GM12875 (cell line): ENCODE results near the gene DENND2D.
"Not testable (repeated sequence)": the region's sequence is repeated elsewhere in the genome, so short reads cannot be mapped to it uniquely, and the experiment has no call there.

Experiments used
- H3K4me3 ChIP-seq: one replicate; pipeline ENCODE4 v1.5.1; 2011; ENCODE audit warnings: low read depth, low read length, control low read depth
- TF ChIP-seq, protein P1 (sequence below): IDR thresholded peaks from 2 replicates; pipeline ENCODE4 v1.5.1; 2011; ENCODE audit warnings: low read depth, mild to moderate bottlenecking, control low read depth, inconsistent platforms, low read length, moderate library complexity, borderline replicate concordance; ENCODE audit not compliant: insufficient read depth

DENND2D gene

DNA sequence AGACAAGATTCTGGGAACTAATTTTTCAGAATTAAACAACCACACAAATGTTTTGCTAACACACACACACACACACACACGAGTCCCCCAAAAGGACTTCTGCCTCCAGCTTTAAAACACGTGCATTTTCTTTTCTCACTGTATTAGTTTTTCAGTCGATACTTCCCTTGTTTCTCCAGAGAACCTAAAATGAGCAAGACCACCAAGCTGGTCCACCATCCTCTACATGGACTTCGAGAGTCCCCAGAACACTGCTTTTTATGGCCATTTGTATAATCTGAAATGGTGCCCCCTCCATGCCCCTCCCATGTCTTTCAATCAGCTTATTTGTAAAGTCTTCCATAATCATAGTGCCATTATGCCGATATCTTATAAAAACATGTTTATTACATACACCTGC is 16.3 kb upstream of the DENND2D start:
- TF ChIP-seq, protein P1, sequence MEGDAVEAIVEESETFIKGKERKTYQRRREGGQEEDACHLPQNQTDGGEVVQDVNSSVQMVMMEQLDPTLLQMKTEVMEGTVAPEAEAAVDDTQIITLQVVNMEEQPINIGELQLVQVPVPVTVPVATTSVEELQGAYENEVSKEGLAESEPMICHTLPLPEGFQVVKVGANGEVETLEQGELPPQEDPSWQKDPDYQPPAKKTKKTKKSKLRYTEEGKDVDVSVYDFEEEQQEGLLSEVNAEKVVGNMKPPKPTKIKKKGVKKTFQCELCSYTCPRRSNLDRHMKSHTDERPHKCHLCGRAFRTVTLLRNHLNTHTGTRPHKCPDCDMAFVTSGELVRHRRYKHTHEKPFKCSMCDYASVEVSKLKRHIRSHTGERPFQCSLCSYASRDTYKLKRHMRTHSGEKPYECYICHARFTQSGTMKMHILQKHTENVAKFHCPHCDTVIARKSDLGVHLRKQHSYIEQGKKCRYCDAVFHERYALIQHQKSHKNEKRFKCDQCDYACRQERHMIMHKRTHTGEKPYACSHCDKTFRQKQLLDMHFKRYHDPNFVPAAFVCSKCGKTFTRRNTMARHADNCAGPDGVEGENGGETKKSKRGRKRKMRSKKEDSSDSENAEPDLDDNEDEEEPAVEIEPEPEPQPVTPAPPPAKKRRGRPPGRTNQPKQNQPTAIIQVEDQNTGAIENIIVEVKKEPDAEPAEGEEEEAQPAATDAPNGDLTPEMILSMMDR, result no peak
- no peak overlapping the region for H3K4me3 ChIP-seq

DNA sequence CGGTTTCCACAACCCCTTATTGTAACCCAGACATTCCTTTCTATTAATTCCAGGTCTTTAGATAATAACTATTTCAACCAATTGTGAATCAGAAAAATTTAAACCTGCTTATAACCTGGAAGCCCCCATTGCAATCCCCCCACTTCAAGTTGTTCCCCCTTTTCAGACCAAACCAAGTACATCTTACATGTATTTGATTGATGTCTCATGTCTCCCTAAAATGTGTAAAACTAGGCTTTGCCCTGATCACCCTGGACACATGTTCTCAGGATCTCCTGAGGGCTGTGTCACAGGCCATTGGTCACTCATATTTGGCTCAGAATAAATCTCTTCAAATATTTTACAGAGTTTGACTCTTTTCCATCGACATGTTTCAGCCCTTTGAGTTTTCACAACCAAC is 14.8 kb upstream of the DENND2D start:
- not testable (repeated sequence) for H3K4me3 ChIP-seq

DNA sequence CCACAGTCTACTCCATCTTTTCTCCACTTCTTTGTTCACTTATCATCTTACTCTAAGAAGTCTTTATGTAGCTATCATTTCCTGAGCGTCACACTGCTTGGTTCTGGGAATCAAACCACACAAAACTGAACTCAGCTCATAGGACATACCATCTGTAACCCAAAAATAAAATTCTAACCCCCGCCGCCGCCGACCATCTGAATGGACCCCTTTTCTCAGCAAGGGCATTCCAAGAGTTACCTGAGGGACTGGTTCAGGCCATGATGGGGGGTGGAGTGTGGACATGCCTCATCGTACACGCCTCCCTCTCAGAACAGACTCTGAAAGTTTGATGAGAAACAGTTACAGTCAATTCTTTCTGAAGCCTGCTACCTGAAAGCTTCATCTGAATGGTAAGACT is 14.4 kb upstream of the DENND2D start:
- H3K4me3 ChIP-seq, result no peak overlapping the region

DNA sequence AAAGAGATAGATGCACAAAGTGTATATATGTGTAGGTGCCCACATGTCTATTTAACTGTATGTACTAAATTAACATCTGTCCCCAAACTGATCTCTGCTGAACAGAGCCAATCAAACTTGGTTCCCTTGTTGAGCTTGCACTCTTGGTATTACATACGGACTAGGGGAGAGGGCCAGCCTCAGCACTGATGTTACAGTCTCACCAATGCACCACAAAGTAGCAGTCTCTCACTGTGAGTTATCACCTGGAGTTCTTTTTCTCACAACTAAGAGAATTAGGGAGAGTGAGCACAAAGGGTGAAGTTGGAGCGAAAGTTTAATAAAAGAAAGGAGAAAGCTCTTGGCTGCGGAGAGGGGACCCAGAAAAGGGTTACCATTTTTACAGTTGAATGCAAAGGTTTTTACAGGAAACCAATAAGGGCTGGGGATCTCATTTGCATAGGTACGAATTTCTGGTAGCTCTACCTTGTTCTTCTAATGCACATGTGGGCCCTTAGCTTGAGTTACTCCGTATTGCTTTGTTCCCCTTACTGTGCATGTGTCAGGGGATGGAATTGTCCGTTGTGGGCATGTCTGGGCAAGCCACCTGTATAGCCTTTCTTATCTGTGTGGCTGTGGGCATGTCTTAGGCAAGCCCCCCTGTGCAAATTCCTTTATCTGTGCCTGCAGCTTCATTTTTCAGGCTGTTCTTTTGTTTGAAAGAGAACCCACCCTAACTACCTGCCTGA is 13.8 kb upstream of the DENND2D start:
- H3K4me3 ChIP-seq, result no peak overlapping the region
- TF ChIP-seq, protein P1, result no peak

More for the DNA sequence above, 14.4 kb upstream of the DENND2D start:
- TF ChIP-seq, protein P1, result no peak

DNA sequence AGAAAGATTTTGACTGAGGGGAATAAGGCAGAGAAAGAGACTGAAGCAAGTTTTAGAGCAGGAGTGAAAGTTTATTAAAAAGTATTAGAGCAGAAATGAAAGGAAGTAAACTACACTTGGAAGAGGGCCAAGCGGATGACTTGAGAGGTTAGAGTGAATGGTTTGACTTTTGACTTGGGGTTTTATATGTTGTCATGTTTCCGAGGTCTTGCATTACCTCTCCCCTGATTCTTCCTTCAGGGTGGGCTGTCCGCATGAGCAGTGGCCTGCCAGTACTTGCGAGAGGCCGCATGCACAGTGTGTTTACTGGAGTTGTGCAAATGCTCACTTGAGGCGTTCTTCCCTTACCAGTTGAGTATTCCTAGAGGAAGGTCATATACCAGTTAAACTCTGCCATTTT is 13.0 kb upstream of the DENND2D start:
- H3K4me3 ChIP-seq, result no peak overlapping the region
- TF ChIP-seq, protein P1, result no peak

DNA sequence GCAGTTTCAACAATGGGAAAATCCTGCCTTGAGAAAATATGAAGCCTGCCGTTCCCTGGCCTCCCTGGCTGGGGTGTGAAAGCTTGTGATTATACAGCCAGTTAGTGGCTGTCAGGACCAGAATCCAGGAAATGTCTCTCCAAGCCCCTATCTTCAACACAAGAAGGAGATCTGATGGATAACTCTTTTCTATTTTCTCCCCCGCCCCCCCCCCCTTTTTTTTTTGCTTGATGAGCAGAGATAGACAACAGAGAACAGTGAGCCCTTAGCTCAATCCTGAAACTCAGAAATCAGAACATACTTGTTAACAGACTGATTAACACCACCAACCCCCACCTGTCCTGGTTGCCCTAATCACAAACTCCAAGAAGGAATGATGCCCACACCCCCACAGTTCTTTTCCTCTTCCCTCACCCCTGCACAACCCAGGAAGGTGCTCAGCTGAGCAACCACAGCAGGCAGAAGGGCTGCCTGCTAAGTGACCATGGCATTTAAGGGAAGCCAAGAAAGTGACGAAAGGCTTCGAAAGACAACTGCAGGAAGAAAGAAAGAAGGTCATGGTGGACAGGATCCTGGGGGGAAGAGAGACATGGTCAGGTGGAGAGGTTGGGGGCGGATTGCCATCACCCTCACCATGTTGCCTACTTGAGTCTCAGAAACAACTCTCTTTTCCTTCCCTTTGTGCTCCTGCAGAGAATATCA is 12.3 kb upstream of the DENND2D start:
- TF ChIP-seq, protein P1, result no peak
- H3K4me3 ChIP-seq, result no peak overlapping the region

DNA sequence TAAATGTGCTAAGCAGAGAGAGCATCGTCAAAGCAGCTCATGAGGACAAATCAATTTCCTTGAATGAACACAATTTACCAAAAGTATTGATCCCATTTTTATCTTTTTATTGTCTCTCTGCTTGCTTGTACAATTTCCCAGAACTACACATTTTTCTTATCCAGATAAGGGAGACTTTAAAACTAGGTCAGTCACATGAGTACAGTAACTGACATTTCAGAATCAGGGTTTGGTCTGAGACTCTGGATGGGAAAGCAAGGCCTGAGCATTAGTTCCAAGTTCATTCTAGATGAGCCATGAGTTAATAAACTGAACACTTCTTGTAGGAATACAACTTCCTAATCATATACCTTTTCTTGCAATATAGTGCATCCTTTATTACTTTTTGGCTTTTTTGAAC is 11.5 kb upstream of the DENND2D start:
- no peak overlapping the region for H3K4me3 ChIP-seq
- TF ChIP-seq, protein P1, result no peak
